ENCODE data around the gene KRT17.
A peak's percentile ranks its signal among the peaks of the same experiment; 100 is the strongest.
"Not testable (repeated sequence)": the region's sequence is repeated elsewhere in the genome, so short reads cannot be mapped to it uniquely, and the experiment has no call there.

KRT17 gene

GRCh38 chr17:41589301-41589700 is 35.1 kb downstream of the KRT17 start:
- no peak for DNase-seq

GRCh38 chr17:41588126-41588810 is 36.1 kb downstream of the KRT17 start:
- DNase-seq, result no peak

GRCh38 chr17:41586863-41587495 is 37.4 kb downstream of the KRT17 start, which contains the start of gene KRT14:
TSS of gene KRT14 (minus strand) at chr17:41586895. CDS start at chr17:41586834, 61 bp downstream.
- DNase-seq, result no peak

GRCh38 chr17:41585301-41586056 is 38.9 kb downstream of the KRT17 start:
- no peak for DNase-seq

- not testable (repeated sequence) for DNase-seq
These were observed 39.9 kb downstream of the KRT17 start for GRCh38 chr17:41584331-41584927.

- DNase-seq, result no peak
These were observed 40.9 kb downstream of the KRT17 start for GRCh38 chr17:41583137-41584127.

- not testable (repeated sequence) for DNase-seq
These were observed 42.1 kb downstream of the KRT17 start for GRCh38 chr17:41582061-41582968.

- DNase-seq, result no peak
These were observed 42.9 kb downstream of the KRT17 start for GRCh38 chr17:41581366-41582060.

GRCh38 chr17:41580687-41581365 is 43.5 kb downstream of the KRT17 start:
- DNase-seq, result no peak

- no peak for DNase-seq
These were observed 44.2 kb downstream of the KRT17 start for GRCh38 chr17:41580244-41580575.

- DNase-seq, result peak; percentile 91
These were observed 44.7 kb downstream of the KRT17 start for GRCh38 chr17:41579484-41580243.

- no peak for DNase-seq
These were observed 45.4 kb downstream of the KRT17 start for GRCh38 chr17:41578971-41579370.

- DNase-seq, result no peak
These were observed 45.8 kb downstream of the KRT17 start for GRCh38 chr17:41578538-41578937.

- not testable (repeated sequence) for DNase-seq
These were observed 47.6 kb downstream of the KRT17 start for GRCh38 chr17:41576740-41577139.

GRCh38 chr17:41575336-41575735 is 49.0 kb downstream of the KRT17 start:
- no peak for DNase-seq

- no peak for DNase-seq
These were observed 52.6 kb downstream of the KRT17 start, which contains the start of gene KRT9 for GRCh38 chr17:41571561-41572434. TSS of gene KRT9 (minus strand) at chr17:41572059. CDS start at chr17:41571992, 67 bp downstream.
